Limb (tissue), 2 donors: ENCODE measurements around the gene AOAH.
"Not testable (repeated sequence)": the region's sequence is repeated elsewhere in the genome, so short reads cannot be mapped to it uniquely, and the experiment has no call there.

Experiments
- DNase-seq, 2 donors: peaks; one replicate each; pipeline ENCODE4 v3.0.0-alpha.2; 2016; ENCODE audit errors: extremely low spot score in 2 of 2

AOAH gene

DNA sequence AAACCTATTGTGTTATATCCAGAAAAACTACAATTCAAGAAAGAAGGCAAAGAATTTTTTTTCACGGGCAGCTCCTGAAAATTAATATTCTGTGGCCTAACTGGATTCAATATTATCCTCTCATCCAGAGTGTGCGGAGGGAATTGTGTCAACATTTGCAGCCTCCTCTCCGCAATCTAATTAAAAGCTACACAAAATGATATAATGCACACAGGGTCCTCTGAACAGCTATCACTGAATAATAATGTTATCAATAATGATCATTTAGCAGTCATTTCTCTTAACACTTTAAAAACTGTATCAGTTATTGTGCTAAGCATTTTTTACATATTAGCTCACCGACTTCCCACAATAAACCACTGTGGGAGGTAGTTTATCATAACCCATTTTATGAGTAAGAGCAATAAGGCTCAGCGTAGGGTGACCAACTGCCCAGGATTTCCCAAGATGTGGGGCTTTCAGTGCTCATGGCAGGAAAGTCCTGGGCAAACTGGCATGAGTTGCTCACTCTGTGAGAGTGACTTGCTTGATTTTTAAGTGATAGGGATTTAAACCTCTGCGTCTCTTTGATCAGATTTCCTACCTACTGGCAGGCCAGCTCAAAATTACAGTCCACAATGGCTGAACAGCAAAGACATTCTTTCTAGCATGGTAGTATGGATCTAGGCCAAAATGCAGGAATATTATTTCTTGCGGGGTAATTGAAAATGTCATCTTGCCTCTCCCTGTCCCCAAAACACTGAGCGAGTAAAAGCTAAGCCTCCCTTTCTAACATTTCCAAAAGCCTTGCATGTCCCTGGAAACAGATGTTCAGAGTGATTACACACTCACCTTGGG, 65.7 kb downstream of the AOAH start:
- no peak for DNase-seq

DNA sequence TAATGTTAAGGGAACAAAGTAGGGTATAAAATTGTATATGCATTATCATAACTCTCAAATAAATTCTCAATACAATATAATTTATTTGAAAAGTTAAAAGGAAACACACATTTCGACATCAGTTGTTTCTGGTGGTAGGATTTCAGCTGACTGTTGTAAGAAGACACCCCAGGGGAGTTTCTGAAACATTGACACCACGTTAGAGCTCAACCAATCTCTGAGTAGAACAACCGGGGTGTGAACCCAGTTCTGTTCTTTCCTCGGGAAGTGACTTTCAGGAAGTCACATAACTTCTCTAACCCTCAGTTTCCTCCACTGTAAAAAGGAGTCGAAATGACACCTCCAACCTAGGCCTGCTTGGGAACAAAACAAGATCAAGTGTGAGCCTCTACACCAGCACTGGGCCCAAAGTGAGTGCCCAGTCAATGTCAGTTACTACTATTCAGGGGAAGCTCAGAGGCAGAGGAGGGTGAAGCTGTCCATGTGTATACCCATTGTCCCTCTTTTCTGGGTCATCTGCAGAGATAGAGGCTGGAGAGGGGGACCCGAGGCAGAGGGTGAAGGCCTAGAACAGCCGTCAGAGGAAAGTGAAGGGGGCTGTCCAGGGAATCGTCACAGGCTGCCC, 67.1 kb downstream of the AOAH start:
- no peak for DNase-seq

DNA sequence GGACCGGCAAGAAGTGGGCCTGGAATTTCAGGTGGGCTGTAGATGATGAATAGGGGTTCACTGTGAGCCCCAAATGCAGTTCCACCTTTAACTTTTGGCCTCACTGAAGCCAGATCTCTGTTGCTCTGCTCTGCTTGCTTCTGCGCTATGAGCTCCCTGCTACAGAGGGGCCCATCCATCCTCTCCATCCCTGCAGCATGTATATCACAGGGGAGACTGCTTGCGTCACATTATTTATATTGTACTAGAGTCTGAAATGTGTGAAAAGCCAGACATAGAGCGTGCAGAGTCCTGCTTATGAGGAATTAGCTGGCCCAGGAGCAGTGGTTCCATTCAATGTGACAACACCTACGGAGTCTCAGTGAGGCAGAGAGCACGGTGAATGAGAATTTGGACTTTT, 69.9 kb downstream of the AOAH start:
- no peak for DNase-seq

- no peak for DNase-seq
Observed at GRCh38 chr7:36653663-36654355, 70.5 kb downstream of the AOAH start.

DNA sequence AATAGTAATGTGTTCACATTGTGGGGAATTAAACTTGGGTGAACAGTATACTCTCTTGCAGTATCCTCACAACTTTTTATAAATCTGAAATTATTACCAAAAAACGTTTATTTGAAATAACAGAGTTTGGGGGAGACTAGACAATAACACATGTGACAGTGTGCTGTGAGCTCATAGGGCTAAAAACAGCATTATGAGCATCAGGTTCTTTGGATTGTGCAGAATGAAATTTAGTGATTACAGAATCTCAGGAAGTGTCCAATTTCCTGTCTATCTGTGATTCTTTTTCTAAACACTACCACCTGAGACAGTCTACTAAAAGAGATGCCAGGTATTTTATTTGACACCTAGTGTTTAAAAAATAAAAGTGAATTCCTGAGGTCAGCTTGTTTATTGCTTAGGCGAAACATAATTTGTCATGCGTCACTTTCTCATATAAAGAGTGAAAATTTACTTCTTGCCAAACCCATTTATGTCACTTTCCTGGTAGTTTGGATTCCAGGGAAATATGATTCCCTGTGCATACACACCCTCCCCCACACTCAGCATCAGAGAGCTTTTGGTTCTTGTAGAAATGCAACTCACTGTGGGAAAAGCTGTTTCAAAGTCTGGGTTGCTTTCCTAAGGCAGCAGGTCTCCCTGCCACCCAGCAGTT, 71.2 kb downstream of the AOAH start:
- DNase-seq: peak in 1 of 2 donors; percentile 39

GRCh38 chr7:36652431-36652830, 71.9 kb downstream of the AOAH start:
- DNase-seq: no peak

DNA sequence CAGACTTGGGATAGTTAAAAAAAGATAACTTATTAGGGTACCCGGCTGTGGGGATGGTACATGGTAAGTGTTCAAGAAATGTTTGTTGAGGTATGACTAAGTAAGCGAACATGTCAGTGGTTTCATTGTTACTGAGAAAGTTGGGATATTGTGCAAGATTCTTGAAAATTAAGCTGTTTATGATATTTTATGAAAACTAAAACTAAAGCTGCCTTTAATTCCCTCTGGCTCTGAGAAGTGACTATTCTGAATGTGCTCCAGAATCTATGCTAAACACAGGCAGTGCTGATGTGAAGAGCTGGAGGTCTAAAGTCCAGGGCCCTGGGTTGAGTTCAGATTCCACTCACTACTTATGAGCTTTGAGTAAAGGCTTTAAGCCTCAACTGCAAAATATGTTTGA, 72.9 kb downstream of the AOAH start:
- DNase-seq: no peak

DNA sequence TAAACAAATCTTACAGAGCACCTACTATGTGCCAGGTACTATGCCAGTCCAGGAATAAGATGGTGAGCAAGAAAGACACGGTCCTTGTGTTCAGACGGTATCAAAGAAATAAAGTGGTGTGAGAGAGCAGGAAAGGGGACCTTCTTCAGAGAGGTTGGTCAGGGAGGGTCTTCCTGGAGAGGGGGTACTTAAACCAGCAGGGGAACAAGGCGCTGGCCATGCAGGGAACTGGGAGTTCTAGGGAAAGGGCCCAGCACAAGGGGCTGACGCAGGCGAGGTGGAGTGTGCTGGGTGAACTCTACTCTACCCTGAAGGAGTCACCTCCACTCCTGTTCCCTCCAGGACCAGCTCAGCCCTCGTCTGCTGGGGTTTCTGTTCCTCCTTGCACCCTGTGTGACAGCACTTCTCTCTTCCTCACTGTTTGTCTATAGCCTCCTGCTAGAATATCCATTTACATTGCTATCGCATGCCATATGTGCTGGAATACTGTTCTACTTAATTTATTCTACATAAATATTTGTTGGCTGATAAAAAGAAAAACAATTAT, 73.5 kb downstream of the AOAH start:
- no peak for DNase-seq

DNA sequence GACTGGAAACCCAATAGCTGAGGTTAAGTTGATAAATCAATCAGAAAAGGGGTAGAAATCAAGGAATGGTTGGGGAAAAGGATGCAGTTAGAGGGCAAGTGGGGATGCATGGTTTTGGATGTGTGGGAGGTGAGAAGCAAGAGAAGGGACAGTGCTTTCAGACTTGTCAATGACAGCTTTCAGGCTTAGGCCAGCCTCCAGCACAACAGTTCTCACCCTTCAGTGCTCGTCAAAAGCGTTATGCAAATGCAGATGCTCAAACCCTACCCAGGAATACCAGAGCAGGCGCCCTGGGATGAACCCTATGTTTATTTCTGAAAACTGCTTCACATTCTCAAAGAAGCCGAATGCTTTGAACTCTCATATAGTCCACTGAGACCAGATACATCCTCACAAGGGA, 74.0 kb downstream of the AOAH start:
- DNase-seq: no peak

GRCh38 chr7:36649319-36649718, 75.0 kb downstream of the AOAH start:
- not testable (repeated sequence) for DNase-seq

- no peak for DNase-seq
Observed at GRCh38 chr7:36648441-36648840, 75.9 kb downstream of the AOAH start.

GRCh38 chr7:36644625-36645422, 79.5 kb downstream of the AOAH start:
- peak in 1 of 2 donors; percentile 8 for DNase-seq

DNA sequence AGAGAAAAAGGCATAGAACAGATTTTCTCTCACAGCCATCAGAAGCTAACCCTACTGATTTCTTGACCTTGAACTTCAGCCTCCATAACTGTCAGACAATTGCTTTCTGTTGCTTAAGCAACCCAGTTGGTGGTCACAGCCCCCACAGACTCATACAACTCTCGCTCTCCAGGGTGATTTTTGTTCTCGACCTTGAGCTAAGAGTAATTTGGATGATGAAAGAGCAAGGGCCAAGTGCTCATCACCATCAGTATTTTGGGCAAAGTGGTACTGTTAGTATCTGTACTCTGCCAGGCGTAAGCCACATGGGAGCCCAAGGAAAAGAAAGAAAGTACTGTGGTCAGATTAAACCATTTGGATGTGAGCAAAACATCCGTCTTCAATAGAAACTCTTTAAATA, 81.9 kb downstream of the AOAH start:
- DNase-seq: no peak

GRCh38 chr7:36642010-36642409, 82.3 kb downstream of the AOAH start:
- DNase-seq: no peak

DNA sequence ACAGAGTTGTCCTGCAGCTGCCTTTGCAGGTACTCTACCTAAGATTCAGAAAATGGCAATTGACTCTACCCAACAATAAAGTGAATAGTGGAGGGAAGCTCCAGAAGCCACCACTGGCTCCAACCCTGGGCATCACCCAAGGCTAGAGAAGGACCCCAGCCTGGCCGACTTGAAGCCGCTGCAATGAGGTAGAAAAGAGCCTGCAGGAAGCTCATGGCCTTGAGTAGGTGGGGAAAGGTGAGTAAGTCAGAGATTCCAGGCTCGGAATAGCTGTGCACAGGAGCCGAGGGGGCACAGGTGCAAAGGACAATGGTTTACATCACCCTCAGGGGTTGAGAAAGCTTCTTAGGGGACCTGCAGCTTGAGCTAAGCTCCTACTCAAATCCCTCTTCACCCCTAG, 83.6 kb downstream of the AOAH start:
- no peak for DNase-seq

- no peak for DNase-seq
Observed at GRCh38 chr7:36639826-36640225, 84.5 kb downstream of the AOAH start.

DNA sequence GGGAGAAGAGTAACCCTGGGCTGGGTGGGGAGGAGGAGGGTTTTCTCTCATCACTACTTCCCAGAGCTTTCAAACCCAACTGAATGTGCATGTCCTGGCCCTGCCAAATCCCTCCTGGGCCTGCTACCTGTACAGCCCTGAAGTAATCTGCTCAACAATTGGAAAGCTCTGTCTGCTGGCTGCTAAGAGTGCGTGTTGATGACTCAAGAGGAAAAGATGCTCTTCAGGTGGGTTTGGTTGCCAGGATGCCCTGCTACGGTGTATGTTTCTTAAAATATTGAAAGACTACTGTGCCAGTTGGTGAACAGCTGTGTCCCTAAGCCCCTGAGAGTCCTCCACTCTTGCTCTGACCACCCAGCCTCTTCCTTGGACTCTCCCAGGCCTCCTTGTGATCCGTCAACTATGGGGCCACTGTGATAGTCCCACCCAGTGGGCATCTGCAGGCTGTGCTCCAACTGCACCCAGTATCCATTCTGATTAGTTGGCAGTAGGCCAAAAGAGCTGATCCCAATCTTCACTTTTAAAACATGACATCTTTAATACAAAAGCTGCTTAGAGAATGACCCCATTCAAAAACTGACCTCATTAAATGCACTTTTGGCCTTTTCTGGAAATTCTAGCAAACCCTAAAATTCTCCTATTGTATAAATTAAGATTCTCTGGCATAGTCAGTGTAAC, 85.6 kb downstream of the AOAH start:
- no peak for DNase-seq

DNA sequence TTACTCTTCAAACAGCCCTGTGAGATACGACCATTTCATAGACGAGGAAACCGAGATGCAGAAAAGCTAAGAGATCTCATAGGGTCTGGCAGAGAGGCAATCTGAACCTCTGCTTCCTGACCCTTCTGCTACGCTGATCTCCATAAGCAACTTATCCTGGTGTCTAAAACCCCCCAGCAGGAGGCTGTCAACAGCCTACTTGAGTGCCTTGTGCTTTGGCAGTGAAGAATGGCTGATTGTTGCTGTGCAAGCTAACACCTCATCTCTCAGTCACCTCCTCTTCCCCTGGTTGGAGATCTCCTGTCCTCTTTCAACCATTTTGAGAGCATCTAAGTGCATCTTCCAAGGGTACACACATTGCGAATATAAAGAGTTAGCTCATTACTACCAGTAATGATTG, 86.2 kb downstream of the AOAH start:
- DNase-seq: no peak

DNA sequence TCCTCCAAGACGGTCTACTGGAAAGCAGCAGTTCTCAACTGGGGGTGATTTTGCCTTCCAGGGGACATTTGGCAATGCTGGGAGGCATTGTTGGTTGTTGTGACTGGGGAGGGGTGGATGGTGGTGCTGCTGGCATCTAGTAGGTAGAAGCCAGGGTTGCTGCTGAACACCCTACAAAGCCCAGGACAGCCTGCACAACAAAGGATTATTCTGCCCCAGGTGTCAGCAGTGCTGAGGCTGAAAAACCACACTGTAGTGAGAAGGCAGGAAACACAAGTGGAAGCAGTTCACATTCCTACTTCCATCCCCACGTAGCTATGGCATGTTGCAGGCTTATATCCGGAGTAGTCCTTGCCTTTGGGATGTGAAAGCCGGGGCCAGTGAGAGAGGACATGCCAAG, 86.9 kb downstream of the AOAH start:
- DNase-seq: no peak

GRCh38 chr7:36636126-36636525, 88.2 kb downstream of the AOAH start:
- no peak for DNase-seq
